ENCODE measurements around the gene HLTF.

The HLTF gene

DNA sequence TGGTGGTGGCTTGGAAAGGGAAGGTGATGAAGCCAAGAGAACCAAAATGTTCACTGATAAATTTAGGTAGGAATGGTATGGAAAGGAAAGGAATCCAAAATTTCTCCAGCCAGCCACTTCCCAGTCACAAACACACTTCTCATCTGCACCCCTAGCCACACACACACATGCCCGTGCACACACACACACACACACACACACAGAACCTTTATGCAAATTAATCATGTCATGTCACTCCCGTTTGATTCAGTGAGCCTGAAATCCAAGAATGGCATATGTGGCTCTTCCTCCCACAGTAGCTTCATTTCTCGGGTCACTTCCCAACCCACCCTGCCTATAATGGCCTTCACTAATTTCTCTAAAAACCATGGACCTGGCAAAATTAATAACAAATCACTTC, 3.1 kb upstream of the HLTF start:
- DNase-seq (ENCODE audit: low read depth) = no peak

GRCh38 chr3:149087208-149087607, 875 bp upstream of the HLTF start:
- DNase-seq (ENCODE audit: low read depth) = no peak

DNA sequence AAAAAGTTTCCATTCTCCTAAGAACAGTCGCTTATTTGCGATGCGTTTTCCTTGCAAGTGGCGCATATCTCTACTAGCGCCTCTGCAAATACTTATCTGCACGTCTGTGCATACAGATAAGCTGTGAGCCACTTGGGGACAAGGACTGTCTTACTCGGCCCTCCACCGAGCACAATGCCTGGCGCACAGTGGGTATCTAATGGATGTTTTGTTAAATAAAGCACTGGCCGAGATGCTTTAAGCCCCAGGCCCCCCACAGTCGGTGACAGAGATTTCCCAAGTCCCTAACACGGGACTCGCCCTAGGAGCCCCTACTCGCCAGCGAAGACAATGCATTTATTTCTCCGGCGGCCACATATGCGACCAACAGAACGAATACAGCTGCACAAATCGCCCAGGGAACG, 503 bp downstream of the HLTF start:
- DNase-seq (ENCODE audit: low read depth) = peak; percentile 19

- DNase-seq (ENCODE audit: low read depth) = no peak
Observed at GRCh38 chr3:149081772-149082171, 4.6 kb downstream of the HLTF start.

- peak; percentile 38 for DNase-seq (ENCODE audit: low read depth)
Observed at GRCh38 chr3:149080699-149081091, 5.6 kb downstream of the HLTF start.

DNA sequence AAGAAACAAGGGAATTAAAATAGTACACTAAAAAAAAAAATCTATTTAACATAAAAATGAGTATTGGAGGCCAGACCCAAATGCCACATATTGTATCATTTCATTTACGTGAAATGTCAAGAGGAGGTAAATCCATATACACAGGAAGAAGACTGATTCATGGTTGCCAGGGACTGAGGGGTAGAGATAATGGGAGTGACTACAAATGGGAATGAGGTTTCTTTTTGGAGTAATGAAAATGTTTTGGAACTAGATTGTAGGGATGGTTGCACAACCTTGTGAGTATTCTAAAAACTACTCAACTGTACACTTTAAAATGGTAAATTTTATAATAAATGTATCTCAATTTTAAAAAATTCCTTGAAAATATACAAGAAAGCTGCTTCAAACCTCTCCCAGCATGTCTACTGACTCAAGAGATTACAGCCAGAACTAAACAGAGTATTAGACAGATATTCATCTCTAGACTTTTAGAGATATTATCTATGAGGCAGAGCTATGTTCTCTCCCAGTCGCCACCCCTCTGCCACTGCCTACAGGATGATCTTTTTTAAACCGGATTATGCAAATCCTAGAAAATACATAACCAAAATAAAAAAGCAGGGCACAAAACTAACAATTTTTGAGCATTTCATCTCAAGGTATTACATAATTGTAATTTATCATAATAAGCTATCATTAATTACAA, 6.2 kb downstream of the HLTF start:
- DNase-seq (ENCODE audit: low read depth) = no peak

DNA sequence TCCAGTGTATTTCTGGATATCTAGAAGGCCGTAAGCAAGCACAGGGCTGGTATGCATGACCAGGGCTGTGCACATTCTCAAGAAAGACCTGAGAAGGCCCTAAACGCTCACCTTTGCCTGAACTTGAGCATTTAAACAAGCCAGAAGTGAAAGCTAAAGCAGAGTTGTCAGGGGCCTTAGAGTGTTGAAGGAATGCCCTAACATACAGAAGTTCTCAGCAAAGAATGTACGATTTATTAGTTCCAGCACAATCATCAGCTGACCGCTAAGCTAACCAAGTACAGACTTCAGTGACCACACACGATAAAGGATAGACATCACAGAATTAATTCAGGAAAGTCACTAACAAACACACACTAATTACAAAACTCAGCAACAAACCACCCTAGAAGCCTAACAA, 8.7 kb downstream of the HLTF start:
- no peak for DNase-seq (ENCODE audit: low read depth)

DNA sequence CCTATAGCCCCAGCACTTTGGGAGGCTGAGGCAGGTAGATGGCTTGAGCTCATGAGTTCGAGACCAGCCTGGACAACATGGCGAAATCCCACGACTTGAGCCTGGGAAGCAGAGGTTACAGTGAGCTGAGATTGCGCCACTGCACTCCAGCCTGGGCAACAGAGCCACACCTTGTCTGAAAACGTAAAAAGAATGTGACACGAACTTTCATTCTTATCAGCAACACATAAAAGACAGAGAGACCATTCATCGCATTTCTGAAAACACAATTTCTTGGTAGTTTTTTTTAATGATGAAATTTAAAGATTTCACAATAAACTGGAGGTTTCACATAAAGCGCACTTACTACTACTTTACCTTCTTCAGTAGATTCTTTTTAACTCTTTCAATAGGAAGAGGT, 18.4 kb downstream of the HLTF start:
- DNase-seq (ENCODE audit: low read depth) = no peak

DNA sequence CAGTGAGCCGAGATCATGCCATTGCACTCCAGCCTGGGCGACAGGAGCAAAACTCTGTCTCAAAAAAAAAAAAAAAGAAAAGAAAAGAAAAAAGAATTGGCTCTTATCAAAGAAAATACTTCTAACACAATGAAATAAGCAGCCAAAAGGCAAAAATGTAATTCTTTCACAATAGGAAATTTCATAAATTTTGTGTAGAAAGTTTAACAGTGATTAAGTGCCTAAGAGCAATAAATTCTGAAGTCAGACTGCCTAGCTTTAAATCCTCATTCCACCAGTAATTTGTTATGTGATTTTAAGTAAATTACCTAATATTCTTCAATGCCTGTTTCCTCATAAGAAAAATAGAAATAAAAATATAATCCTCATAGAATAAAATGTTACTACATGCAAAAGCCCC, 24.6 kb downstream of the HLTF start:
- DNase-seq (ENCODE audit: low read depth) = no peak

DNA sequence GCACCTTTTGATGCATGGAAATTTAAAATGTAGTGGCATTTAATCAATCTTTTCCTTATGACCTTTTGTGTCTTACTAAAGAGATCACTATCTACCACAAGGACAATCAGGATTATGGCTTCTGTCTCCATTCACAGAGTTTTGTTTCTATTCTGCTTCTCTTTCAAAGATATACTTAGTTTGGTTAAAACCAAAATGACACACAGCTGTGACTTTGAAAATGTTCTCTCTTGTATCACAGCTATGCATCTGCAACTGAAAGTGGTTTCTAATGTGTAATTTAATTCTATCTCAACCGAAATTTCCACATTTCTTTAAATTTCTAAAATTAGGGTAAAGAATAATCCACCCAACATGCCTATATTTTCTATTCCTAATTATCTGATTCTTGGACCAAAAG, 27.7 kb downstream of the HLTF start:
- DNase-seq (ENCODE audit: low read depth) = no peak

- no peak for DNase-seq (ENCODE audit: low read depth)
Observed at GRCh38 chr3:149058198-149058597, 28.1 kb downstream of the HLTF start.

DNA sequence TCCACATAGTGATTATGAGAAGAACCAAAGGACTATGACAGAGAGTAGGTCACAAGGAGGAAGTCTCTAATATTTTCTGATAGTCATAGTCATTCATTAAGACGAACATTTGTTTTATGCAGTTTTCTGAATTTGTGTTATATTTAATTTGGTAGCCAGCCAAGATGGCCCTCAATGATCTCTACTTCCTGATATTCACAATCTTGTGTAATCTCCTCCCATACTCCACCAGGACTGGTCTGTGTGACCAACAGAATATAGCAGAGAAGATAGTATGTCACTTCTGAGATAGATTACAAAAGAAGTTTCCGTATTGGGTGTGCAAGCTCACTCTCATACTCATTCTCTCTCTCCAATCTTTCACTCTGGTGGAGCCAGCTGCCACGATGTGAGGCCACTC, 30.8 kb downstream of the HLTF start:
- no peak for DNase-seq (ENCODE audit: low read depth)

GRCh38 chr3:149044339-149045083, 41.8 kb downstream of the HLTF start:
- no peak for DNase-seq (ENCODE audit: low read depth)

DNA sequence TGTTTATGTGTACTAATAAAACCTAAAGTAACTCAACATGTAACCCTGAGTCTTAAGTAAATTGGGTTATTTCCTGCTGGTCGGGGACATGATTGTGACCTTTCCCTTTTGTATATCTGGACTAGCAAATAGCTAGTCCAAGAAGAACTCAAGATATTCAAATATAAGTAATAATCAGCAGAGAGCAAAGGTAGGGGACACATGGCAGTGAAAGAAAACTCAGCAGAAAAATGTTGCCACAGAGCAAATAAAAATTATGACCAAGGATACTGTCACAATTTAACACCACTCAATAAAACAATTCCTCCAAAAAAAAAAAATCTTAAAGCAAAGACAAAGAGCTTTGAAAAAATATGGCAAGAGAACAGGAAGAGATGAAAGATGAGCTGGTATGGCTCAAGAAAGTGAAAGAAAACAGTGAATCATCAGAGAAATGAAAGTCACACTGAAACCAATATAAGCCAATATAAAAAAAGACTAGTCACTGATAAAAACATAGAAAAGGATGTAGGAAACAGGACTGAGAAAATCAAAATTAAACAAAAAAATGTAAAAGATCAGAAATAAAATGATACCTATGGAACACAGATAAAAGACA, 43.4 kb downstream of the HLTF start:
- peak; percentile 26 for DNase-seq (ENCODE audit: low read depth)

DNA sequence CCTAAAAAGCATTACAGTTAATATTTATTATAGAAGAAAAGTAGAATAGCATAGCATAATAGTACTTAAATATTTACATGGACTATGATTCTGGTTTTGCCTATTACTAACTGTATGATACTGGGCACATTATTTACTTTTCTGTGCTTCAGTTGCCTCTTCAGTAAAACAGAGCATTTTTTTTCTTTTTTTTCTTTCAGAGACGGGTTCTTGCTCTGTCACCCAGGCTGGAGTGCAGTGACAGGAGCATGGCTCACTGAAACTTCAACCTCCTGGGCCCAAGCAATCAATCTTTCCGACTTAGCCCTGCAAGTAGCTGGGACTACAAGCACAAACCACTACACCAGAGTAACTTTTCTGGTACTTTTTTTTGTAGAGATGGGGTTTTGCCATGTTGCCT, 48.0 kb downstream of the HLTF start:
- DNase-seq (ENCODE audit: low read depth) = no peak

DNA sequence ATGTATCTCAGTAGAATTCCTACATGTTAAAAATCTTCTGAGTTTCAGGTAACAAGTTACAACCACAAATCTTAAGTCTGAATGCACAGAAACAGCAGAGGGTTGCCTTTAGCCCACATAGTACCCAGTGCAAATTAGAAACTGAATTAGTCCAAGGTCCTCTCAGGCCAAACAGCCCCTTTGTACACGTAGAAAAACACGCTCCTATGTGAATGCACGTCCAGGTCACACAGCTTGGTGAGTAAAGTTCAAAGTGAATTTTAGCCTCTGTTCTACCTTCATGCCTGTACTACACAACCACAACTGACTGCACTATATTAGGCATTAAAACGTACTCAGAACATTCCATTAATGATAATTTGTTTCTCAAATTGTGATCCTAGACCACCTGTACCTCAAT, 48.6 kb downstream of the HLTF start:
- no peak for DNase-seq (ENCODE audit: low read depth)

GRCh38 chr3:149031096-149031495, 55.2 kb downstream of the HLTF start:
- DNase-seq (ENCODE audit: low read depth) = no peak

GRCh38 chr3:149026718-149027117, 59.6 kb downstream of the HLTF start:
- no peak for DNase-seq (ENCODE audit: low read depth)

DNA sequence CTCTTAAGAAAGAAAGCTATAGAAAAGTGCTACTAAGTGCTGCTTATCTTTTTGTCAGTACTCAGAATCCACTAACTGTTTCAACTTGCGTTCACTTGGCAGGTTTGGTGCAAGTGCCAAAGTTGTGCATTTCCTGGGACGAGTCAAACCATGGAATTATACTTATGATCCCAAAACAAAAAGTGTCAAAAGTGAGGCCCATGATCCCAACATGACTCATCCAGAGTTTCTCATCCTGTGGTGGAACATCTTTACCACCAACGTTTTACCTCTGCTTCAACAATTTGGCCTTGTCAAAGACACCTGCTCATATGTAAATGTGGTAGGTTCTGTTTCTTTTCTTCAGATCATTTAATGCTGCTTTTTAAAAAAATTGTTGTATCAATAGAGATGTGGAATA, 62.4 kb downstream of the HLTF start:
- DNase-seq (ENCODE audit: low read depth) = no peak

DNA sequence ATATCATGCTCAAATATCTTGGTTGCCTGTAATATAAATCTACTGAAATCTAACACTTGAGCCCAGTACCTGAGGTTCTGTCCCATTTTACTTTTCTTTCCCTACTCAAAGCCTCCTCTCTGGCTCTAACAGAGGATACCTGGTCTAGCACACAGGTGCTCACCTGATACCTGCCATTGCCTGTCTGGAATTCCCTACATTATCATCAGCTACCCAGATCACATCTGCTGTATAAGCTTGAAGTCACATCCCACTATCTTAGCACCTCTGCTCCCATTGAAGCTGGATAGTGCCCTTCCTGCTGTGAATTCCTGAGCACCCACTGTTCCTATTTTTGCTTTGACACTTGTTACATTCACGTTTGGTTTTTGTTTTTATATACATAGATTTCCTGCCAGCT, 64.5 kb downstream of the HLTF start:
- DNase-seq (ENCODE audit: low read depth) = no peak

- no peak for DNase-seq (ENCODE audit: low read depth)
Observed at GRCh38 chr3:149020839-149021252, 65.5 kb downstream of the HLTF start.

DNA sequence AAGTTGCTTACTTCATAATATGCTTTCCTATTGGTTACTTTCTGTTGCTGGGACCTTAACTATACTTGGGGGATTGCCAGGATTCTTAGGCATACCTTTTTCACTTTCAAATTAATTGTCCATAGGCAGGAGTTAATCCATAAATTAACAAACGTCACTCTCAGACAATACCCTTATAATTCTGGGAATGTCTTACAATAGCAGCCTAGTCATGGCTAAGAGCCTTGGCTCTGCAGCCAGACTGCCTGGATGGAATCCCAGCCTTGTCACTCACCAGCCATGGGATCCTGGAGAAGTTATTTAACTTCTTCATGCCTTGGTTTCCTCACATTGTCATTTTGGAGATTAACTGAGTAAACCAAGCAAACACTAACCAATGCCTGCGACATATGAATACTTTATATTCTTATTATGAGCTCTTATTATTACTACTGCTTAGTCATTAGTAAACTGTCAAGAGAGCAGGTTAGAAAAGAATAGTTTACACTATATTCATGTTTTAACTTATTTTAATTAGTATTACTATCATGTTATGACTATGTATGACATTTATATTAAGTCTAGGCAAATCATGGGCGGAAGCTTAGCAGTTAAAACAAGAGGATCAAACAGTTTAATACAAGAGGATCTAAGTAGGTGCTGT, 66.0 kb downstream of the HLTF start:
- DNase-seq (ENCODE audit: low read depth) = no peak

DNA sequence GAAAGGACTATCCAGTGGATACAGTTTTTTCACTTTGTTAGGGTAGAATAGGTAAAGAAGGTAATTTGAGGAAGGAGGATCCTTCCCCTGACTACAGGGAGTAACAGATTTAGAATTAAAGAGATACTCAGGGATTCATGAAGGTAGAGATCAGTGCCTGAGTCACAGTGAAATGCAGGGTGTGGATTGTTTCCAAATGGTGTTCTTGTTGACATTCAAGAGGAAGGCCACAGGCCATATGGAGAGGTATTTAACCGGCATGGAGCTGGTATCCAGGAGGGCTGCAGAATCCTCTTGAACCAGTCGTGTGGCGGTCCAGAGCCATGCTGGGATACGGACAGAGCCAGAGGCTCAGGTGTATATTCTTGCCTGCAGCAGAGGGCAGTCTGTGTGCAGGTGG, 66.8 kb downstream of the HLTF start:
- no peak for DNase-seq (ENCODE audit: low read depth)

Data from HS-5 (cell line).